Endothelial cell of umbilical vein (primary cell): ENCODE measurements around the gene GRID2.

ENCODE experiments used
- EZH2 ChIP-seq: IDR thresholded peaks from 2 replicates; pipeline ENCODE4 v1.6.1; 2012; ENCODE audit warnings: borderline replicate concordance, low read depth, mild to moderate bottlenecking, moderate library complexity, low read length, inconsistent platforms; ENCODE audit not compliant: severe bottlenecking
- FOS ChIP-seq: IDR thresholded peaks from 2 replicates; pipeline ENCODE4 v1.6.1; 2011; ENCODE audit warnings: mild to moderate bottlenecking, low read length, moderate library complexity, borderline replicate concordance; ENCODE audit not compliant: insufficient read depth
- GATA2 ChIP-seq: IDR thresholded peaks from 2 replicates; pipeline ENCODE4 v1.7.0; 2011; ENCODE audit warnings: low read depth, mild to moderate bottlenecking, moderate library complexity, mixed read lengths, low read length; ENCODE audit not compliant: insufficient read length, insufficient read depth
- JUN ChIP-seq: IDR thresholded peaks from 2 replicates; pipeline ENCODE4 v1.6.1; 2011; ENCODE audit warnings: borderline replicate concordance, low read depth; ENCODE audit not compliant: insufficient read length, insufficient read depth
- MAX ChIP-seq: IDR thresholded peaks from 2 replicates; pipeline ENCODE4 v1.6.1; 2011; ENCODE audit not compliant: insufficient read depth, insufficient read length
- MYC ChIP-seq: IDR thresholded peaks from one replicate; pipeline ENCODE4 v1.6.1; 2011; ENCODE audit warnings: mild to moderate bottlenecking, low read depth, low read length
- POLR2A ChIP-seq: IDR thresholded peaks from 2 replicates; pipeline ENCODE4 v1.6.1; 2012; ENCODE audit warnings: low read depth, mild to moderate bottlenecking, control low read depth, low read length
- POLR2AphosphoS5 ChIP-seq: IDR thresholded peaks from 2 replicates; pipeline ENCODE4 v1.6.1; 2012; ENCODE audit warnings: low read depth, mild to moderate bottlenecking, control low read depth, low read length, moderate library complexity; ENCODE audit not compliant: insufficient read depth
- TF ChIP-seq, protein P1 (sequence below), 2 donors: IDR thresholded peaks; 1 replicate in 1 of 2; 2 replicates in 1 of 2; pipeline ENCODE4 v1.5.1; 2011; ENCODE audit warnings: low read length in 2 of 2, mild to moderate bottlenecking in 2 of 2, moderate library complexity in 2 of 2, control low read depth in 1 of 2, inconsistent platforms in 1 of 2, low read depth in 1 of 2; ENCODE audit not compliant: insufficient read depth in 1 of 2; ENCODE audit errors: extremely low read depth in 1 of 2

- TF ChIP-seq, protein P1, sequence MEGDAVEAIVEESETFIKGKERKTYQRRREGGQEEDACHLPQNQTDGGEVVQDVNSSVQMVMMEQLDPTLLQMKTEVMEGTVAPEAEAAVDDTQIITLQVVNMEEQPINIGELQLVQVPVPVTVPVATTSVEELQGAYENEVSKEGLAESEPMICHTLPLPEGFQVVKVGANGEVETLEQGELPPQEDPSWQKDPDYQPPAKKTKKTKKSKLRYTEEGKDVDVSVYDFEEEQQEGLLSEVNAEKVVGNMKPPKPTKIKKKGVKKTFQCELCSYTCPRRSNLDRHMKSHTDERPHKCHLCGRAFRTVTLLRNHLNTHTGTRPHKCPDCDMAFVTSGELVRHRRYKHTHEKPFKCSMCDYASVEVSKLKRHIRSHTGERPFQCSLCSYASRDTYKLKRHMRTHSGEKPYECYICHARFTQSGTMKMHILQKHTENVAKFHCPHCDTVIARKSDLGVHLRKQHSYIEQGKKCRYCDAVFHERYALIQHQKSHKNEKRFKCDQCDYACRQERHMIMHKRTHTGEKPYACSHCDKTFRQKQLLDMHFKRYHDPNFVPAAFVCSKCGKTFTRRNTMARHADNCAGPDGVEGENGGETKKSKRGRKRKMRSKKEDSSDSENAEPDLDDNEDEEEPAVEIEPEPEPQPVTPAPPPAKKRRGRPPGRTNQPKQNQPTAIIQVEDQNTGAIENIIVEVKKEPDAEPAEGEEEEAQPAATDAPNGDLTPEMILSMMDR (IDR thresholded peaks at IDR 0.05; ENCODE audit: extremely low read depth in 1 of 2, insufficient read depth in 1 of 2, low read depth in 1 of 2, low read length in 2 of 2), result no peak
- TF ChIP-seq POLR2AphosphoS5, result no peak
- TF ChIP-seq POLR2A, result no peak
- no peak for TF ChIP-seq MAX
- TF ChIP-seq EZH2, result no peak
- no peak for TF ChIP-seq MYC
- no peak for TF ChIP-seq GATA2
- no peak for TF ChIP-seq JUN
- TF ChIP-seq FOS, result no peak
These were observed 95.3 kb downstream of the GRID2 start for GRCh38 chr4:92399032-92399431.
